Parathyroid adenoma (tissue), 2 donors: ENCODE measurements around the gene MYO1D.

Experiments used
- H2AFZ ChIP-seq: fragments of 300-600 bp; sonication (generic); one replicate; pipeline ENCODE4 v1.7.0; 2017; ENCODE audit warnings: antibody characterized with exemption, mild to moderate bottlenecking
- H3K27ac ChIP-seq: fragments of 300-600 bp; sonication (generic); one replicate; pipeline ENCODE4 v1.7.0; 2017
- H3K27me3 ChIP-seq: fragments of 300-600 bp; sonication (generic); one replicate; pipeline ENCODE4 v1.7.0; 2017; ENCODE audit warnings: low read length; ENCODE audit not compliant: control insufficient read depth, insufficient read depth
- H3K36me3 ChIP-seq: fragments of 300-600 bp; sonication (generic); one replicate; pipeline ENCODE4 v1.7.0; 2017; ENCODE audit warnings: low read length; ENCODE audit not compliant: control insufficient read depth, insufficient read depth
- H3K4me1 ChIP-seq: fragments of 300-600 bp; sonication (generic); one replicate; pipeline ENCODE4 v1.7.0; 2017; ENCODE audit warnings: control low read depth
- H3K4me2 ChIP-seq: fragments of 300-600 bp; sonication (generic); one replicate; pipeline ENCODE4 v1.7.0; 2017; ENCODE audit warnings: low read length
- H3K4me3 ChIP-seq: fragments of 300-600 bp; sonication (generic); one replicate; pipeline ENCODE4 v1.7.0; 2017; ENCODE audit warnings: low read depth, low read length
- H3K79me2 ChIP-seq: fragments of 300-600 bp; sonication (generic); one replicate; pipeline ENCODE4 v1.7.0; 2017; ENCODE audit warnings: control low read depth
- H3K9ac ChIP-seq: fragments of 300-600 bp; sonication (generic); one replicate; pipeline ENCODE4 v1.7.0; 2017; ENCODE audit warnings: mild to moderate bottlenecking
- H3K9me3 ChIP-seq: fragments of 300-600 bp; sonication (generic); one replicate; pipeline ENCODE4 v1.7.0; 2017; ENCODE audit warnings: low read length; ENCODE audit not compliant: control insufficient read depth
- TF ChIP-seq, protein P1 (sequence below): fragments of 300-600 bp; sonication (generic); IDR thresholded peaks from one replicate; pipeline ENCODE4 v1.7.0; 2017; ENCODE audit warnings: antibody characterized with exemption, mild to moderate bottlenecking
- donor health status: primary hyperparathyroidism.

MYO1D gene

DNA sequence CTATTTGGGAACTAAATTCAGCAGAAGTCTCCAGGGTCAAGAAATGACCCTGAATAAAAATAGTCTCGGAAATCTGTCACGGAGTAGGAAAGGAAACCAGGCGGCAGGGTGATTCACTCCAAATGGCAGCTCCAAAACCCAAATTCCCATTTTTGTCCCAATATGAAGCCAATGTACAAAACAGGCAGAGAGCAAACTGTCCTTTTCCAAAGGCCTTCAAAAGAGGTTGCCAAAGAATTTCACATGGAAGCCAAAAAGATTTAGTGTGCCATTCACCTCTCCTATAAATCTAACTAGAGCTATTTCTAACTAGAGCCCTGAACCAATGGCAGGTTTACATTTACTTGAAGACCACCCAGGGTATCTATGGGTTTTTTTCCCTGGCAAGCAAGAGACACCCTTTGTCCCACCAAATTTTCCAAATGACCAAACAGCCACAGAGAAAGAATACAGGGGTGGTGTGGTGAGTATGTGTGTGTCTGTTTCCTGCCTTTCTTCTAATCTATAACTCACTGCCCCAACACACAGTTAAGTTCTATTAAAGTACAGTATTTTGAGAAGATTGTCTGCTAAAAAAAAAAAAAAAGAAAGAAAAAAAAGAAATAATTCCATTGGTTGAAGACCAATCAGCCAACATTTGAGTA, 6.8 kb downstream of the MYO1D start:
- Histone ChIP-seq H2AFZ (no peak overlapping the region), H3K36me3 (no peaks in the 10 kb centered on the region), H3K4me2 (no peak overlapping the region), H3K4me3 (no peak overlapping the region), H3K4me1 (no peaks in the 10 kb centered on the region), H3K27me3 (no peaks in the 10 kb centered on the region), H3K9me3 (no peaks in the 10 kb centered on the region), H3K79me2 (peaks cover 37% of the 10 kb centered on the region), H3K9ac (no peak overlapping the region), H3K27ac (peak overlapping the region; percentile 21)
- TF ChIP-seq, protein P1, sequence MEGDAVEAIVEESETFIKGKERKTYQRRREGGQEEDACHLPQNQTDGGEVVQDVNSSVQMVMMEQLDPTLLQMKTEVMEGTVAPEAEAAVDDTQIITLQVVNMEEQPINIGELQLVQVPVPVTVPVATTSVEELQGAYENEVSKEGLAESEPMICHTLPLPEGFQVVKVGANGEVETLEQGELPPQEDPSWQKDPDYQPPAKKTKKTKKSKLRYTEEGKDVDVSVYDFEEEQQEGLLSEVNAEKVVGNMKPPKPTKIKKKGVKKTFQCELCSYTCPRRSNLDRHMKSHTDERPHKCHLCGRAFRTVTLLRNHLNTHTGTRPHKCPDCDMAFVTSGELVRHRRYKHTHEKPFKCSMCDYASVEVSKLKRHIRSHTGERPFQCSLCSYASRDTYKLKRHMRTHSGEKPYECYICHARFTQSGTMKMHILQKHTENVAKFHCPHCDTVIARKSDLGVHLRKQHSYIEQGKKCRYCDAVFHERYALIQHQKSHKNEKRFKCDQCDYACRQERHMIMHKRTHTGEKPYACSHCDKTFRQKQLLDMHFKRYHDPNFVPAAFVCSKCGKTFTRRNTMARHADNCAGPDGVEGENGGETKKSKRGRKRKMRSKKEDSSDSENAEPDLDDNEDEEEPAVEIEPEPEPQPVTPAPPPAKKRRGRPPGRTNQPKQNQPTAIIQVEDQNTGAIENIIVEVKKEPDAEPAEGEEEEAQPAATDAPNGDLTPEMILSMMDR, result no peak

DNA sequence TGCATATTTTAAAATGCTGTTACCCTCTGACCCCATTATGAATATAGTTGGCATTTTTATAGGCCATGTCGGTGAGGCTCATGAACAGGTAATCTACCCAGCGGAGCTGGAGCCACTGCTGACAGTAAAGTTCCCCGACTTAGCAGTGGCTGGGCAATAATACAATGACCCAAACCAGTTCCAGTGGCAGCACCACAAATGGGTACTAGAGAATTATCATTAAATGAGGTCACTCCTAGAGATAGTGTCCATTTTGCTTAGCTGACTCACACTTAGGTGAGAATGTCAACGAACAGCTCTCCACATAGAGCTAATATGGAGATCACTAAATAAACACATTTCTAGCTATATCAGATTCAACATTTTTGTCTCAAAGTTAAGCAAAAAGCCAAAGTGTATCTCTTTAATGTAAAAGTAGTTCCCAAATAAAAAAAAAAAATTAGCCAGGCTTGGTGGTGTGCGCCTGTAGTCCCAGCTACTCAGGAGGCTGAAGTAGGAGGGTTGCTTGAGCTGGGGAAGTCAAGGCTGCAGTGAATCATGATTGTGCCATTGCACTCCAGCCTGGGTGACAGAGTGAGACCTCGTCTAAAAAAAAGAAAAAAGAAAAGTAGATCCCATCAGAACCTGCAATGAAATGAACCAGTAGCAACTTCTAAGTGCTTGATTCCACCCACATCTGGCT, 7.4 kb downstream of the MYO1D start:
- H3K9ac ChIP-seq, result no peak overlapping the region
- H3K79me2 ChIP-seq, result peaks cover 39% of the 10 kb centered on the region
- H3K36me3 ChIP-seq, result no peaks in the 10 kb centered on the region
- no peak overlapping the region for H3K27ac ChIP-seq
- no peaks in the 10 kb centered on the region for H3K9me3 ChIP-seq
- no peak overlapping the region for H3K4me3 ChIP-seq
- no peaks in the 10 kb centered on the region for H3K27me3 ChIP-seq
- no peak overlapping the region for H2AFZ ChIP-seq
- no peaks in the 10 kb centered on the region for H3K4me1 ChIP-seq
- TF ChIP-seq, protein P1, result no peak
- H3K4me2 ChIP-seq, result no peak overlapping the region

DNA sequence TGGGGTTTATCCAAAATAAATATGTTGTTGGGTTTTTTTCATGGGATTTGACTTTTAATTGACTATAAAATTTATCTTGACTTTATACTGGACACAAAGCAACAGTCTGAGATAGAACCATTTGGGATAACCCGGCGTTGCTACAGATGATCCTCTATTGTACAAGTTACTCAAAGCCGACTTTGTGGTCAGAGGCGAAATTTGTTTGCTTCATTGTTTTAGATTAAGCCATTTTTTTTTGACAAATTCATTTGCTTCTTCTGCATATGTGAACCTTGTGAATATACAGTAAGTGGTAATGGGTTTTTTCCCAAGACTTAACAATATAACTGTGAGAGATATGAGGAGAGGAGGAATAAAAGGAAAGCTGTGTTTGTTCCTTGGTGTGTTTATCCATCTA, 11.8 kb downstream of the MYO1D start:
- Histone ChIP-seq H2AFZ (no peak overlapping the region), H3K9ac (no peak overlapping the region), H3K9me3 (no peaks in the 10 kb centered on the region), H3K4me2 (no peak overlapping the region), H3K4me1 (no peaks in the 10 kb centered on the region), H3K27me3 (no peaks in the 10 kb centered on the region), H3K27ac (no peak overlapping the region), H3K79me2 (peaks cover 48% of the 10 kb centered on the region), H3K36me3 (no peaks in the 10 kb centered on the region), H3K4me3 (no peak overlapping the region)
- TF ChIP-seq, protein P1, result no peak

DNA sequence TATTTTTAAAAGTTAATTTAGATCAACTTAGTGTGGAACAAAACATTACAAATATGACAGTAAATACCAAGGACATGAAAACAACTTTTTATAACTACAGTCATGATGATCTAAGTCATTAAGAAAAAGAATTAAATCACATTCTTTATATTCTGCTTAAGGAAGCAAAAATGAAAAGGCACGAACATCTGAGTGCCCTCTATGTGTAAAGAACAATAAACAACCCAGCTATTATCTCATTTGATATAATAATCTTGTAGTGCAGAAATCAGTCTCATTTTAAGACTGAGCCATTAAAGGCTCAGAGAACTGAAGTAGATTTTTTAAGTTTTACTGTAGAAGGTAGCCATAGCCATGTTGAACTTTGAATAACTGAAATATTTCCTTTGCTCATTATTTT, 13.4 kb downstream of the MYO1D start:
- Histone ChIP-seq H3K36me3 (no peaks in the 10 kb centered on the region), H3K79me2 (peaks cover 52% of the 10 kb centered on the region), H2AFZ (no peak overlapping the region), H3K27me3 (no peaks in the 10 kb centered on the region), H3K4me3 (no peak overlapping the region), H3K9ac (no peak overlapping the region), H3K27ac (no peak overlapping the region), H3K9me3 (no peaks in the 10 kb centered on the region), H3K4me1 (no peaks in the 10 kb centered on the region), H3K4me2 (no peak overlapping the region)
- TF ChIP-seq, protein P1, result no peak

DNA sequence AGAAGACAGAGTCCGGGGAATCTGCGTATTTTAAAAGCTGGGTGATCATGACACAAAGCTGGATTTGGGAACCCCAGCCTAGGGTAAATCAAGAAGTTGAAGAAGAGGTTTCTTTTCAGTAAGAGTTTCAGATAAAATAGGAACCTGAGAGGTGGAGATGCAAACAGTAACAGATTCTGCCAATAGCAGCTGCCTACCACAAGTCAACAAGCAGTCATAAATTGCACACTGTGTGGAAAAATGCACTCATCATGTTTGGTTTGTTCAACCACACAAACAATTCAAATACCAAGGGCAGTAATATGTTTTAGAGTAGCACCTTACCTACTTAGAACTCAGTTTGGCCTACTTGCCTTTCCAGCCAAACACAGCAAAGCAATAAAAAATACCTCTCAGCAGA, 14.0 kb downstream of the MYO1D start:
- H3K4me3 ChIP-seq, result no peak overlapping the region
- TF ChIP-seq, protein P1, result no peak
- no peak overlapping the region for H3K9ac ChIP-seq

More for the DNA sequence above, 14.0 kb downstream of the MYO1D start:
- no peaks in the 10 kb centered on the region for H3K4me1 ChIP-seq
- H2AFZ ChIP-seq, result no peak overlapping the region
- no peak overlapping the region for H3K4me2 ChIP-seq
- no peak overlapping the region for H3K27ac ChIP-seq
- H3K79me2 ChIP-seq, result peaks cover 45% of the 10 kb centered on the region
- H3K27me3 ChIP-seq, result no peaks in the 10 kb centered on the region
- H3K36me3 ChIP-seq, result no peaks in the 10 kb centered on the region
- no peaks in the 10 kb centered on the region for H3K9me3 ChIP-seq
